Fibroblast of skin of left biceps (primary cell): ENCODE results near the gene VGLL4.

Experiments
- DNase-seq, 2 experiments: peaks; one replicate each; pipeline ENCODE4 v3.0.0-alpha.2; 2013; ENCODE audit warnings: low read depth in 2 of 2

Gene VGLL4

GRCh38 chr3:11565492-11565891 lies 78.2 kb downstream of the VGLL4 start:
- DNase-seq, result no peak

GRCh38 chr3:11565072-11565471 lies 78.6 kb downstream of the VGLL4 start:
- DNase-seq, result no peak

- DNase-seq, result no peak
Measured at GRCh38 chr3:11564577-11565001, 79.1 kb downstream of the VGLL4 start.

- DNase-seq, result no peak
Measured at GRCh38 chr3:11563865-11564185, 79.9 kb downstream of the VGLL4 start.

GRCh38 chr3:11563159-11563864 lies 80.4 kb downstream of the VGLL4 start:
- no peak for DNase-seq

GRCh38 chr3:11562277-11562881 lies 81.3 kb downstream of the VGLL4 start:
- no peak for DNase-seq

- DNase-seq, result no peak
Measured at GRCh38 chr3:11560746-11561145, 83.0 kb downstream of the VGLL4 start.

GRCh38 chr3:11559816-11560633 lies 83.7 kb downstream of the VGLL4 start:
- DNase-seq, result no peak

- DNase-seq, result no peak
Measured at GRCh38 chr3:11558918-11559815, 84.5 kb downstream of the VGLL4 start.

- DNase-seq, result no peak
Measured at GRCh38 chr3:11558411-11558903, 85.3 kb downstream of the VGLL4 start.

GRCh38 chr3:11558002-11558401 lies 85.7 kb downstream of the VGLL4 start:
- peak; percentile 33 to 42 for DNase-seq

GRCh38 chr3:11556851-11557644 lies 86.7 kb downstream of the VGLL4 start:
- DNase-seq, result peak; percentile 66 to 69

- DNase-seq, result no peak
Measured at GRCh38 chr3:11555881-11556633, 87.7 kb downstream of the VGLL4 start.

- DNase-seq, result no peak
Measured at GRCh38 chr3:11555211-11555782, 88.4 kb downstream of the VGLL4 start.

GRCh38 chr3:11554666-11555065 lies 89.0 kb downstream of the VGLL4 start:
- DNase-seq, result no peak

GRCh38 chr3:11554236-11554610 lies 89.5 kb downstream of the VGLL4 start:
- no peak for DNase-seq

- DNase-seq, result no peak
Measured at GRCh38 chr3:11553436-11554235, 90.1 kb downstream of the VGLL4 start.

- DNase-seq, result no peak
Measured at GRCh38 chr3:11552289-11553264, 91.1 kb downstream of the VGLL4 start.
